ENCODE results near the gene PTPRN2. TPM values are rescaled to one million over a fixed set of nuclear protein-coding genes. Genes with fewer than 3 reads are reported as not detected.
"Not testable (repeated sequence)": the region's sequence is repeated elsewhere in the genome, so short reads cannot be mapped to it uniquely, and the experiment has no call there.

The PTPRN2 gene
- total RNA-seq, 1 experiment from 2014 or later: 1.1 TPM

- DNase-seq (ENCODE audit: low read depth, low spot score); CTCF ChIA-PET; H3K4me3 ChIP-seq (ENCODE audit: low read depth in 2 of 2, low read length in 2 of 2); H3K27ac ChIP-seq (ENCODE audit: low read length); H3K9me3 ChIP-seq (ENCODE audit: control insufficient read depth, insufficient read depth, low read depth, low read length); H3K4me1 ChIP-seq (ENCODE audit: control insufficient read depth, insufficient read depth, low read length); intact Hi-C loops (cut with micrococcal nuclease; ENCODE audit: unreplicated experiment); in situ Hi-C loops (cut with HindIII; ENCODE audit: low pct_unique_long_range_greater_than_20kb, low sequenced_read_pairs); H3K27me3 ChIP-seq (ENCODE audit: control insufficient read depth, insufficient read depth, low read length); H3K36me3 ChIP-seq (ENCODE audit: control insufficient read depth, insufficient read depth, low read length); POLR2A ChIA-PET; BruUV-seq (replicated peaks); ATAC-seq: not testable (repeated sequence)
These were observed 211.3 kb downstream of the PTPRN2 start for GRCh38 chr7:158376146-158376838.

GRCh38 chr7:158375034-158375433 is 212.6 kb downstream of the PTPRN2 start:
- POLR2A ChIA-PET: no interaction called here
- no peaks in the 10 kb centered on the region for H3K36me3 ChIP-seq (ENCODE audit: control insufficient read depth, insufficient read depth, low read length)
- no TSS peak for BruUV-seq (replicated peaks)

More at GRCh38 chr7:158375034-158375433, 212.6 kb downstream of the PTPRN2 start:
- Histone ChIP-seq H3K4me3 (ENCODE audit: low read depth in 2 of 2, low read length in 2 of 2) (no peak overlapping the region), H3K27ac (ENCODE audit: low read length) (no peak overlapping the region), H3K4me1 (ENCODE audit: control insufficient read depth, insufficient read depth, low read length) (no peaks in the 10 kb centered on the region), H3K27me3 (ENCODE audit: control insufficient read depth, insufficient read depth, low read length) (peaks cover 5% of the 10 kb centered on the region; the same call in 1 of the 2 replicates), H3K9me3 (ENCODE audit: control insufficient read depth, insufficient read depth, low read depth, low read length) (no peaks in the 10 kb centered on the region)
- intact Hi-C loops (cut with micrococcal nuclease; ENCODE audit: unreplicated experiment): no loop called here
- TF ChIP-seq REST (IDR thresholded peaks at IDR 0.05; ENCODE audit: insufficient read depth in 1 of 2, low read depth in 2 of 2, low read length in 1 of 2) (no peak), SIN3A (IDR thresholded peaks at IDR 0.05; ENCODE audit: borderline replicate concordance, insufficient read depth, low read depth, low read length) (no peak), TCF7L2 (IDR thresholded peaks at IDR 0.05; ENCODE audit: low read depth, low read length) (no peak), CTCF (IDR thresholded peaks at IDR 0.05) (no peak), POLR2AphosphoS5 (IDR thresholded peaks at IDR 0.05; ENCODE audit: low read depth, low read length) (no peak)
- DNase-seq (ENCODE audit: low read depth, low spot score): no peak
- in situ Hi-C loops (cut with HindIII; ENCODE audit: low pct_unique_long_range_greater_than_20kb, low sequenced_read_pairs): no loop called here
- ATAC-seq: no peak
- CTCF ChIA-PET: no interaction called here
